ENCODE results near the gene ARL6IP1.
"Not testable (repeated sequence)": the region's sequence is repeated elsewhere in the genome, so short reads cannot be mapped to it uniquely, and the experiment has no call there.

ARL6IP1 gene

GRCh38 chr16:18759598-18760520 is 41.5 kb downstream of the ARL6IP1 start:
- DNase-seq (ENCODE audit: low spot score): peak; percentile 36

- DNase-seq (ENCODE audit: low spot score): not testable (repeated sequence)
Measured at GRCh38 chr16:18757960-18758660, 43.2 kb downstream of the ARL6IP1 start.

GRCh38 chr16:18756639-18757038 is 44.7 kb downstream of the ARL6IP1 start:
- DNase-seq (ENCODE audit: low spot score): not testable (repeated sequence)

- not testable (repeated sequence) for DNase-seq (ENCODE audit: low spot score)
Measured at GRCh38 chr16:18742870-18743269, 58.5 kb downstream of the ARL6IP1 start.

All from hematopoietic multipotent progenitor cell treated with erythropoietin and hydrocortisone succinate and interleukin-3 and kit ligand, for 17 days (in vitro differentiated cells).